Epithelial cell of proximal tubule (primary cell): ENCODE measurements around the gene INTS2. TPM values are rescaled to one million over a fixed set of nuclear protein-coding genes. Genes with fewer than 3 reads are reported as not detected.
"Not testable (repeated sequence)": the region's sequence is repeated elsewhere in the genome, so short reads cannot be mapped to it uniquely, and the experiment has no call there.

Experiments
- DNase-seq: peaks from one replicate; pipeline ENCODE4 v3.0.0-alpha.2; 2011; ENCODE audit warnings: low read depth
- H3K4me3 ChIP-seq: 2 replicates; pipeline ENCODE4 v1.5.1; 2011; ENCODE audit warnings: low read depth, mild to moderate bottlenecking, low read length
- total RNA-seq: library from RNA; depleted of rRNA; stranded (reverse); fragments of >200 nt; gene quantifications from 2 replicates; pipeline ENCODE4 v1.2.3, GENCODE V29; 2015
- TF ChIP-seq, protein P1 (sequence below): conservative IDR thresholded peaks from 2 replicates; pipeline ENCODE4 v1.5.1; 2012; ENCODE audit warnings: low read depth, mild to moderate bottlenecking, low read length

INTS2 gene
- total RNA-seq, 1 donor from 2014 or later = 10.0 TPM

DNA sequence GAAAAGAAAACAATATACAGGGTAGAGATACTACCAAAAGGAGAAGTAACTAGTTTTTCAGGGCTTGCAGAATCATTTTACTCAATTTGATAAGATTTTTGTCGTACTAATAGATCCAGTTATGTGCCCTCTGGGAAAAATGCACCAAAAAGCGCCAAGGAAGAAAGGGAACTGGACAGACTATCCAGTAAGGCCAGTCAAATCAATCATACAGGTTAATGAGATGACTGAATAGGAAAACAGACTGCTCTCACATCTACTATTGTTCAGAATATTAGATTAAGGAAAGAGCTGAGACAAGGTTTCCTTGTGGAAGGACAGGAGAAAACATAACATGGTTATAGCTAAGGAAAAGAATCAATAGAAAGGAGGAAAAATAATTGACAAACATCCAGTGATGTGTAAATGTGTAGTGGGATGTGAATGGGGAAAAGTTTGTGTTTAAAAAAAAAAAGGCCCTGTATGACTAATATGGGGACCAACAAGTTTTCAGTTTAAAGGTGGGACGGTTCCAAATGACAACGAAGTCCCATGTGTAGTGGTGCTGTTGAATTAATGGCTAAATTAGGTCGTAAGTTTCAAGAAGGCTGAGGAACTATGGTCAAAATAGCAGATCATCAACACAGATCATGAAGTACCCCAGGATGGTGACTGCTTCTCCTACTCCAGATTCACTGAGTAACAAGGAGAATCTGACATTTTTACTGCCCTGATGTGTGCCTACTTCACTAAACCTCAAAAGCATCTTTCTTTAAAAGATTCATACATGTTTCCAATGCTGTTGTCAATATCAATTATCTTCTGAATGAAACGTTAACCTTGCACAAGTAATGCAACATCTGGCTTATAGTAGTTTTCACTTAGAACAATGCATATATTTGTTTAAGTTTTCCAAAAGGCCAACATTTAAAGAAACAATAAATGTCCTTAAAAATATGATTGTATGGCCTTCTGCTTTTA lies 105.2 kb downstream of the INTS2 start:
- no peak overlapping the region for H3K4me3 ChIP-seq
- DNase-seq = no peak
- TF ChIP-seq, protein P1, sequence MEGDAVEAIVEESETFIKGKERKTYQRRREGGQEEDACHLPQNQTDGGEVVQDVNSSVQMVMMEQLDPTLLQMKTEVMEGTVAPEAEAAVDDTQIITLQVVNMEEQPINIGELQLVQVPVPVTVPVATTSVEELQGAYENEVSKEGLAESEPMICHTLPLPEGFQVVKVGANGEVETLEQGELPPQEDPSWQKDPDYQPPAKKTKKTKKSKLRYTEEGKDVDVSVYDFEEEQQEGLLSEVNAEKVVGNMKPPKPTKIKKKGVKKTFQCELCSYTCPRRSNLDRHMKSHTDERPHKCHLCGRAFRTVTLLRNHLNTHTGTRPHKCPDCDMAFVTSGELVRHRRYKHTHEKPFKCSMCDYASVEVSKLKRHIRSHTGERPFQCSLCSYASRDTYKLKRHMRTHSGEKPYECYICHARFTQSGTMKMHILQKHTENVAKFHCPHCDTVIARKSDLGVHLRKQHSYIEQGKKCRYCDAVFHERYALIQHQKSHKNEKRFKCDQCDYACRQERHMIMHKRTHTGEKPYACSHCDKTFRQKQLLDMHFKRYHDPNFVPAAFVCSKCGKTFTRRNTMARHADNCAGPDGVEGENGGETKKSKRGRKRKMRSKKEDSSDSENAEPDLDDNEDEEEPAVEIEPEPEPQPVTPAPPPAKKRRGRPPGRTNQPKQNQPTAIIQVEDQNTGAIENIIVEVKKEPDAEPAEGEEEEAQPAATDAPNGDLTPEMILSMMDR = no peak

DNA sequence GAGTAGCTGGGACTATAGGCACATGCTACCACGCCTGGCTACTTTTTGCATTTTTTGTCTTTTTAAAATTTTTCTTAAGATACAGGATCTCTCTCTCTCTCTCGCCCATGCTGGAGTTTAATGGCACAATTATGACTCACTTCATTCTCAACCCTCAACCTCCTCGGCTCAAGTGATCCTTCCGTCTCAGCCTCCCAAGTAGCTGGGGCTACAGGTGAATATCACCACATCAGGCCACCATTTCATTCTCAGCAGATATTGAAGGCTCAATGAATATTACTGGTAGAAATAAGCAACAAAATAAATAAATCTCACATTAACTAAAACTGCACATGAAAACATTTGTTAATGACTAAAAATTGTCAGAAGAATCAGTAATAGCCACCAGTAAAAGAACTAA lies 106.1 kb downstream of the INTS2 start:
- TF ChIP-seq, protein P1 = no peak
- DNase-seq = no peak
- no peak overlapping the region for H3K4me3 ChIP-seq

DNA sequence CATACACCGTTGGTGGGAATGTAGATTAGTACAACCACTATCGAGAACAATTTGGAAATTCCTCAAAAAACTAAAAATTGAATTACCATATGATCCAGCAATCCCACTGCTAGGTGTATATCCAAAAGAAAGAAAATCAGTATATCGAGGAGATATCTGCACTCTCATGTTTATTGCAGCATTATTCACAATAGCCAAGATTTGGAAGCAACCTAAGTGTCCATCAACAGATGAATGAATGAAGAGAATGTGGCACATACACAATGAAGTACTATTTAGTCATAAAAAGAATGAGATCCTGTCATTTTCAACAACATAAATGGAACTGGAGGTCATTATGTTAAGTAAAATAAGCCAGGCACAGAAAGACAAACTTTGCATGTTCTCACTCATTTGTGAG lies 108.5 kb downstream of the INTS2 start:
- H3K4me3 ChIP-seq, DNase-seq: not testable (repeated sequence)

DNA sequence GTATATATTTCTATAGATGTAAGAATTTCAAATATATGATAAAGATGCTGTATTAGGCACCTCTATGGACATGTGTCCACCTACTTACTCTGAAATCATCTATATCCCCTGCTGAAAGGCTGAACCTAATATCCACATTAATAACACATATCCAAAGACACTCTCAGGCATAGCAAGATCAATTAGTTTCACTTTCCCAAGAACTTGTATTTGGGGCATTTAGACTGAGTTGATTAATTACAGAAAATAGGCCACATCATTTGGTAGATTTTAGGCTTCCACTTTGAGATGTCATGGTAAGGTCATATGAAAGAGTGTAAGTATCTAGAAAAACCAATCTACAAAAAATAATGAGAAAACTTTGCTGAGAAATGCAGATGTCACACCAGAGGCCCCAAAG lies 109.6 kb downstream of the INTS2 start:
- no peak for DNase-seq
- TF ChIP-seq, protein P1 = no peak
- no peak overlapping the region for H3K4me3 ChIP-seq

DNA sequence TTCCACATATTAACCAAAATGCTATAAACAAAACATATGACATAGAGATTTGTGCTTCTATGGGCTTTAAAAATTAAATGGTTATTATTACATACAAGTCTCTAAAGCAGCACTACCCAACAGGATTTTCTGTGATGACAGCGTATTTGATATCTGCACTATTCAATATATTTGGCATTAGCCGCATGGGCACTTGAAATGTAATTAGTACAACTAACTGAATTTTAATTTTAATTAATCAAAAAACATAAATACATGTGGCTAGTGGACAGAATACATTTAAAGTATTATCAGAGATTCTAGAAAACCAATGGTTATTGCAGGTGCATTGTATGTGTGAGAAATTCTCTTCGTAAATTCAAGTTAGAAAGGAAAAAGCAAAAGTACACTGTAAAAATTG lies 110.3 kb downstream of the INTS2 start:
- DNase-seq = no peak
- TF ChIP-seq, protein P1 = no peak
- no peak overlapping the region for H3K4me3 ChIP-seq

DNA sequence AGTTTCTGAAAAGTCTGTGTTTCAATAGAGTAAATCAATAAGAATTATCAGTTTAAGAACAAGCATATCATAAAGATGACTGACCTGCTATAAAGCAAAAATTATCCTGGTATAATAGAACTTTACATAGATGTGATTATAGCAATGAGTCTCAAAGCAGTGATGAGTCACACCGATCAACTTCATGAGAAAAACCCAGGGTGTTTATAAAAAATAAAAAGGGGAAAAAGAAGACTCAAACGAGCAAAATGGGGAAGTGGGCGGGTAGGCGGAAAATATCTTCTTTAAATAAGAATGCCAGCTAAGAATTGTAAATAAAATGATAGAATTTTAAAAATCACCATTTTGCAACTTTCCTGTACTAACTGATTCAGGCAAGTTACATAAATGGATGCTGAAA lies 111.2 kb downstream of the INTS2 start:
- no peak overlapping the region for H3K4me3 ChIP-seq
- TF ChIP-seq, protein P1 = no peak
- DNase-seq = no peak

DNA sequence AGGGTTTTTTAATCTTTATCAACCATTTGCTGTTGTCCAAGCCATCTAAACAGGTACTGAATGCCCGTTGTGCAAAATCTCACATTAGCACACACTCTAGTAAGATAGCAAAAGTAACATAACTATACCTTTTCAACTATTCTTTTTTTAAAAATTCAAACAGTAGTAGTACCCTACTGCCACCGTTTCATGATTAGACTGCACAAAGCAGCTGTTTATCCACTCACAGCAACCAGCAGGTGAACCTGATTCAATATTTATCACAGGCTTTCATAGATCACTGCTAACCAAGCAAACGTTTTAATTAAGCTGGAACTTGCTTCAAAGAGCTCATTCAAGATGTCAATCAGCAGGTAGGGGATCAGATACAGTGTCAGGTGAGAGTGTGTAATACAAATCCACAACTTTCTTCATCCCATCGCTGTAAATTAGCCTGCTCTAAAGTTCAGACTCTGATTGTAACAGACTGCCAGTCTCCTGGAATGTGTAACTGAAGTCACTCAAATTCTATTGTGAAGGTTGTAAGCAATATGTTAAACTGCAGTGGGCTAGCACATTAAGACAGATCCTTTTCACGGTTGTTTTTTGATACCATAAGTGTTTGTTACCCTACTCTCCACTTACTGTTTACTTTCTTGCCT lies 111.8 kb downstream of the INTS2 start:
- TF ChIP-seq, protein P1 = no peak
- DNase-seq = peak; percentile 10
- H3K4me3 ChIP-seq = no peak overlapping the region

Other genes starting within 250 kb of the INTS2 start
- gene BRIP1, start 64.5 kb downstream of the INTS2 start, total RNA-seq = 12.6 and 20.8 TPM in 2 replicates
- 19.8 and 21.1 TPM in 2 replicates for gene MED13, start 137.3 kb upstream of the INTS2 start, total RNA-seq